ENCODE data around the gene GPRIN1. TPM values are rescaled to one million over a fixed set of nuclear protein-coding genes. Genes with fewer than 3 reads are reported as not detected.

The GPRIN1 gene
- total and polyA plus RNA-seq, 7 donors = 0.18 to 1.2 (median 0.30) TPM

- Histone ChIP-seq H3K36me3 (ENCODE audit: insufficient read depth in 1 of 2, low read depth in 1 of 2) (no peaks in the 10 kb centered on the region), H3K4me3 (peak overlapping the region; percentile 49), H3K4me1 (no peaks in the 10 kb centered on the region), H3K9me3 (no peaks in the 10 kb centered on the region), H3K27ac (no peak overlapping the region), H3K27me3 (ENCODE audit: insufficient read depth in 3 of 3, low read length in 2 of 3) (peaks cover 0 to 10% (median 5%) of the 10 kb centered on the region in 3 donors)
- 8 to 16% (median 16%) methylated on average over 52 to 98 of the region's 98 CpGs for WGBS, 3 donors
- peak; percentile 69 to 88 (median 78) for ATAC-seq
- peak in 1 of 2 donors; percentile 40 for DNase-seq
- peak; percentile 29 for TF ChIP-seq CTCF (IDR thresholded peaks at IDR 0.05)
- intact Hi-C loops (cut with DNase I) = no loop called here
Observed at GRCh38 chr5:176596689-176597416, 13.1 kb downstream of the GPRIN1 start.

GRCh38 chr5:176596069-176596644 lies 13.8 kb downstream of the GPRIN1 start:
- no peak overlapping the region for H3K4me3 ChIP-seq
- no peak overlapping the region for H3K27ac ChIP-seq
- 84 to 87% (median 85%) methylated on average over 22 to 23 of the region's 23 CpGs for WGBS, 3 donors
- H3K4me1 ChIP-seq = no peaks in the 10 kb centered on the region
- H3K9me3 ChIP-seq = no peaks in the 10 kb centered on the region
- intact Hi-C loops (cut with DNase I) = no loop called here
- DNase-seq (no peak), ATAC-seq (no peak)
- H3K36me3 ChIP-seq (ENCODE audit: insufficient read depth in 1 of 2, low read depth in 1 of 2) = no peaks in the 10 kb centered on the region
- no peak for TF ChIP-seq CTCF (IDR thresholded peaks at IDR 0.05)
- H3K27me3 ChIP-seq (ENCODE audit: insufficient read depth in 3 of 3, low read length in 2 of 3) = peaks cover 0 to 10% (median 5%) of the 10 kb centered on the region in 3 donors

GRCh38 chr5:176595386-176595943 lies 14.5 kb downstream of the GPRIN1 start:
- Histone ChIP-seq H3K9me3 (no peaks in the 10 kb centered on the region), H3K27ac (no peak overlapping the region), H3K4me1 (no peaks in the 10 kb centered on the region), H3K36me3 (ENCODE audit: insufficient read depth in 1 of 2, low read depth in 1 of 2) (no peaks in the 10 kb centered on the region), H3K27me3 (ENCODE audit: insufficient read depth in 3 of 3, low read length in 2 of 3) (peaks cover 0 to 10% (median 5%) of the 10 kb centered on the region in 3 donors), H3K4me3 (no peak overlapping the region)
- 75 to 82% (median 77%) methylated on average over 11 of the region's 11 CpGs for WGBS, 3 donors
- ATAC-seq (no peak), DNase-seq (no peak)
- intact Hi-C loops (cut with DNase I) = no loop called here
- no peak for TF ChIP-seq CTCF (IDR thresholded peaks at IDR 0.05)

GRCh38 chr5:176594554-176594953 lies 15.4 kb downstream of the GPRIN1 start:
- Histone ChIP-seq H3K4me3 (no peak overlapping the region), H3K9me3 (no peaks in the 10 kb centered on the region), H3K36me3 (ENCODE audit: insufficient read depth in 1 of 2, low read depth in 1 of 2) (no peaks in the 10 kb centered on the region), H3K27ac (no peak overlapping the region), H3K27me3 (ENCODE audit: insufficient read depth in 3 of 3, low read length in 2 of 3) (peaks cover 0 to 10% (median 5%) of the 10 kb centered on the region in 3 donors), H3K4me1 (no peaks in the 10 kb centered on the region)
- no peak for DNase-seq
- no peak for TF ChIP-seq CTCF (IDR thresholded peaks at IDR 0.05)
- intact Hi-C loops (cut with DNase I) = no loop called here
- 86 to 88% (median 87%) methylated on average over 8 of the region's 8 CpGs for WGBS, 3 donors
- ATAC-seq = no peak
